SK-N-SH treated with all-trans-retinoic acid at 6 μM for 48 hours (cell line): ENCODE results near the gene PTGIS.

Experiments used
- ATAC-seq: fragments of 200-7000 bp; cut with Tn5 transposase; 3 replicates; pipeline ENCODE4 v1.9.1; 2020; ENCODE audit warnings: mild to moderate bottlenecking, moderate library complexity
- ARNTL ChIP-seq: fragments of 450-650 bp; formaldehyde crosslinking; IDR thresholded peaks from 2 replicates; pipeline ENCODE4 v1.5.0; 2020; ENCODE audit warnings: low read depth, mild to moderate bottlenecking, moderate library complexity, borderline replicate concordance
- CSRNP3 ChIP-seq: fragments of 250-450 bp; sonication (Bioruptor Pico); IDR thresholded peaks from 2 replicates; pipeline ENCODE4 v1.5.1; 2021; ENCODE audit warnings: mild to moderate bottlenecking, moderate library complexity
- ESRRG ChIP-seq: fragments of 250-450 bp; sonication (Bioruptor Pico); IDR thresholded peaks from 2 replicates; pipeline ENCODE4 v1.6.1; 2021; ENCODE audit warnings: mild to moderate bottlenecking
- GLIS3 ChIP-seq: fragments of 250-450 bp; sonication (Bioruptor Pico); IDR thresholded peaks from 2 replicates; pipeline ENCODE4 v1.5.0; 2020; ENCODE audit warnings: mild to moderate bottlenecking, moderate library complexity
- ISL1 ChIP-seq: fragments of 250-450 bp; sonication (Bioruptor Pico); IDR thresholded peaks from 2 replicates; pipeline ENCODE4 v2.1.2; 2022; ENCODE audit warnings: mild to moderate bottlenecking, moderate library complexity
- PATZ1 ChIP-seq: fragments of 250-450 bp; sonication (Bioruptor Pico); IDR thresholded peaks from 2 replicates; pipeline ENCODE4 v1.8.0; 2020; ENCODE audit warnings: mild to moderate bottlenecking, moderate library complexity, borderline replicate concordance
- POU6F1 ChIP-seq: fragments of 250-450 bp; sonication (Bioruptor Pico); IDR thresholded peaks from 2 replicates; pipeline ENCODE4 v1.8.0; 2021; ENCODE audit warnings: low read depth, mild to moderate bottlenecking, moderate library complexity, borderline replicate concordance
- PPARA ChIP-seq: fragments of 250-450 bp; sonication (Bioruptor Pico); IDR thresholded peaks from 2 replicates; pipeline ENCODE4 v1.5.0; 2020; ENCODE audit warnings: mild to moderate bottlenecking, borderline replicate concordance
- RARB ChIP-seq: fragments of 250-450 bp; sonication (Bioruptor Pico); IDR thresholded peaks from 2 replicates; pipeline ENCODE4 v1.8.0; 2021; ENCODE audit warnings: mild to moderate bottlenecking, moderate library complexity
- SNAI2 ChIP-seq: fragments of 250-450 bp; sonication (Bioruptor Pico); IDR thresholded peaks from 2 replicates; pipeline ENCODE4 v1.5.0; 2020; ENCODE audit warnings: mild to moderate bottlenecking, moderate library complexity
- TCF4 ChIP-seq: fragments of 250-450 bp; sonication (Bioruptor Pico); IDR thresholded peaks from 2 replicates; pipeline ENCODE4 v1.8.0; 2021; ENCODE audit warnings: mild to moderate bottlenecking, moderate library complexity, borderline replicate concordance
- TOX ChIP-seq: fragments of 250-450 bp; sonication (Bioruptor Pico); IDR thresholded peaks from 2 replicates; pipeline ENCODE4 v1.8.0; 2021; ENCODE audit warnings: mild to moderate bottlenecking, moderate library complexity, borderline replicate concordance
- TSHZ2 ChIP-seq: fragments of 250-450 bp; sonication (Bioruptor Pico); IDR thresholded peaks from 2 replicates; pipeline ENCODE4 v1.5.0; 2020; ENCODE audit warnings: mild to moderate bottlenecking, moderate library complexity
- ZC3H10 ChIP-seq: fragments of 250-450 bp; sonication (Bioruptor Pico); IDR thresholded peaks from 2 replicates; pipeline ENCODE4 v1.5.1; 2021; ENCODE audit warnings: mild to moderate bottlenecking, moderate library complexity
- ZFP3 ChIP-seq: fragments of 250-450 bp; sonication (Bioruptor Pico); IDR thresholded peaks from 2 replicates; pipeline ENCODE4 v1.5.0; 2020; ENCODE audit warnings: mild to moderate bottlenecking, moderate library complexity
- ZFP30 ChIP-seq: fragments of 450-650 bp; formaldehyde crosslinking; IDR thresholded peaks from 2 replicates; pipeline ENCODE4 v1.5.0; 2022; ENCODE audit warnings: mild to moderate bottlenecking, moderate library complexity
- ZNF565 ChIP-seq: fragments of 450-650 bp; formaldehyde crosslinking; conservative IDR thresholded peaks from 2 replicates; pipeline ENCODE4 v1.5.0; 2020; ENCODE audit warnings: low read depth, mild to moderate bottlenecking, moderate library complexity
- ZNF70 ChIP-seq: fragments of 450-650 bp; formaldehyde crosslinking; IDR thresholded peaks from 2 replicates; pipeline ENCODE4 v1.5.0; 2020; ENCODE audit warnings: mild to moderate bottlenecking, moderate library complexity

PTGIS gene

GRCh38 chr20:49489688-49490087, 78.2 kb downstream of the PTGIS start:
- TF ChIP-seq TCF4: no peak
- no peak for TF ChIP-seq PPARA (CRISPR knock-in tag)
- no peak for TF ChIP-seq ZC3H10 (CRISPR knock-in tag)
- no peak for TF ChIP-seq ZNF70 (CRISPR knock-in tag)
- TF ChIP-seq, all 23 proteins: peak for 0
- ATAC-seq: no peak

GRCh38 chr20:49486064-49486463, 81.9 kb downstream of the PTGIS start:
- ATAC-seq: no peak
- TF ChIP-seq TOX (CRISPR knock-in tag) (no peak), TSHZ2 (CRISPR knock-in tag) (no peak), GLIS3 (CRISPR knock-in tag) (no peak), CSRNP3 (CRISPR knock-in tag) (no peak), TCF4 (no peak), ISL1 (CRISPR knock-in tag) (no peak), PPARA (CRISPR knock-in tag) (no peak), RARB (CRISPR knock-in tag) (no peak), ESRRG (CRISPR knock-in tag) (no peak), ZFP3 (CRISPR knock-in tag) (no peak), ZC3H10 (CRISPR knock-in tag) (no peak), SNAI2 (no peak), ZFP30 (CRISPR knock-in tag) (no peak), POU6F1 (CRISPR knock-in tag) (no peak), ZNF70 (CRISPR knock-in tag) (no peak), ARNTL (no peak), PATZ1 (CRISPR knock-in tag) (no peak)

- no peak for ATAC-seq
Measured at GRCh38 chr20:49485563-49485962, 82.4 kb downstream of the PTGIS start.

More at GRCh38 chr20:49485563-49485962, 82.4 kb downstream of the PTGIS start:
- TF ChIP-seq ZC3H10 (CRISPR knock-in tag) (no peak), ZNF565 (CRISPR knock-in tag) (no peak), TCF4 (no peak), TOX (CRISPR knock-in tag) (no peak), POU6F1 (CRISPR knock-in tag) (no peak), ARNTL (no peak), ISL1 (CRISPR knock-in tag) (no peak), PPARA (CRISPR knock-in tag) (no peak), ZFP3 (CRISPR knock-in tag) (no peak), ESRRG (CRISPR knock-in tag) (no peak), GLIS3 (CRISPR knock-in tag) (no peak)
